OCI-LY1 (cell line): ENCODE results near the gene MCM10.
"Not testable (repeated sequence)": the region's sequence is repeated elsewhere in the genome, so short reads cannot be mapped to it uniquely, and the experiment has no call there.

Experiments used
- H2AFZ ChIP-seq: fragments of 200-600 bp; sonication (generic), shearing (Covaris generic); 2 replicates; pipeline ENCODE4 v1.6.0; 2014; ENCODE audit warnings: antibody characterized with exemption, mild to moderate bottlenecking, low read length
- H3F3A ChIP-seq: fragments of 200-600 bp; sonication (generic), shearing (Covaris generic); 2 replicates; pipeline ENCODE4 v1.6.0; 2014; ENCODE audit warnings: mild to moderate bottlenecking, antibody characterized with exemption, low read length, moderate library complexity; ENCODE audit not compliant: insufficient read depth
- H3K27ac ChIP-seq: fragments of 200-600 bp; sonication (generic); 2 replicates; pipeline ENCODE4 v1.5.1; 2014; ENCODE audit warnings: low read length, mixed run types, mild to moderate bottlenecking, low read depth; ENCODE audit not compliant: poor library complexity, severe bottlenecking
- H3K27me3 ChIP-seq: fragments of 200-600 bp; sonication (generic); 2 replicates; pipeline ENCODE4 v1.6.0; 2014; ENCODE audit warnings: antibody characterized with exemption, mild to moderate bottlenecking, low read length, moderate library complexity; ENCODE audit not compliant: insufficient read depth
- H3K36me3 ChIP-seq: fragments of 200-600 bp; sonication (generic); 2 replicates; pipeline ENCODE4 v1.6.1; 2014; ENCODE audit warnings: mild to moderate bottlenecking, antibody characterized with exemption, low read length, moderate library complexity, mixed read lengths; ENCODE audit not compliant: insufficient read depth
- H3K4me1 ChIP-seq: fragments of 200-600 bp; sonication (generic); 2 replicates; pipeline ENCODE4 v1.5.1; 2014; ENCODE audit warnings: mild to moderate bottlenecking, low read length, moderate library complexity; ENCODE audit not compliant: insufficient read depth, severe bottlenecking
- H3K4me2 ChIP-seq: fragments of 200-600 bp; sonication (generic), shearing (Covaris generic); 2 replicates; pipeline ENCODE4 v1.6.1; 2014; ENCODE audit warnings: low read length
- H3K4me3 ChIP-seq: fragments of 200-600 bp; sonication (generic); 2 replicates; pipeline ENCODE4 v1.5.1; 2014; ENCODE audit warnings: low read length, low read depth, mild to moderate bottlenecking, mixed read lengths; ENCODE audit not compliant: poor library complexity, severe bottlenecking
- H3K79me2 ChIP-seq: fragments of 200-600 bp; shearing (Covaris generic); 2 replicates; pipeline ENCODE4 v1.6.1; 2016; ENCODE audit warnings: mixed run types, low read length, mixed read lengths; ENCODE audit not compliant: insufficient read depth
- H3K9ac ChIP-seq: fragments of 200-600 bp; sonication (generic), shearing (Covaris generic); 2 replicates; pipeline ENCODE4 v1.6.1; 2014; ENCODE audit warnings: mild to moderate bottlenecking, low read length, mixed read lengths
- H3K9me2 ChIP-seq: fragments of 200-600 bp; sonication (generic), shearing (Covaris generic); 2 replicates; pipeline ENCODE4 v1.6.1; 2014; ENCODE audit warnings: low read depth, mild to moderate bottlenecking, low read length, mixed read lengths
- H3K9me3 ChIP-seq: fragments of 200-600 bp; shearing (Covaris generic); 2 replicates; pipeline ENCODE4 v1.6.1; 2014; ENCODE audit warnings: low read length, mixed read lengths
- H4K20me1 ChIP-seq: fragments of 200-600 bp; sonication (generic), shearing (Covaris generic); 2 replicates; pipeline ENCODE4 v1.6.0; 2016; ENCODE audit warnings: mild to moderate bottlenecking, low read length; ENCODE audit not compliant: insufficient read depth
- CTCF ChIP-seq: fragments of 200-600 bp; sonication (generic), shearing (Covaris generic); IDR thresholded peaks from 2 replicates; pipeline ENCODE4 v1.5.1; 2017; ENCODE audit warnings: mild to moderate bottlenecking, antibody characterized with exemption, low read length, moderate library complexity, mixed read lengths
- EZH2 ChIP-seq: fragments of 200-600 bp; sonication (generic), shearing (Covaris generic); IDR thresholded peaks from 2 replicates; pipeline ENCODE4 v1.8.0; 2017; ENCODE audit warnings: borderline replicate concordance, mixed run types, mild to moderate bottlenecking, antibody characterized with exemption, low read length, moderate library complexity, mixed read lengths

The MCM10 gene

GRCh38 chr10:13241613-13242012 lies 80.3 kb downstream of the MCM10 start:
- Histone ChIP-seq H3K27me3 (no peaks in the 10 kb centered on the region), H3K4me2 (no peak overlapping the region), H3K27ac (no peak overlapping the region), H3K79me2 (no peaks in the 10 kb centered on the region), H3K9me2 (no peaks in the 10 kb centered on the region), H2AFZ (no peak overlapping the region), H3K36me3 (no peaks in the 10 kb centered on the region), H3K9ac (no peak overlapping the region), H3F3A (no peaks in the 10 kb centered on the region), H3K4me1 (no peaks in the 10 kb centered on the region), H3K9me3 (no peaks in the 10 kb centered on the region), H4K20me1 (no peaks in the 10 kb centered on the region), H3K4me3 (no peak overlapping the region)
- no peak for TF ChIP-seq CTCF
- TF ChIP-seq EZH2: no peak

GRCh38 chr10:13242260-13242659 lies 80.9 kb downstream of the MCM10 start:
- not testable (repeated sequence) for H3F3A ChIP-seq, H3K9ac ChIP-seq, H3K27me3 ChIP-seq, H2AFZ ChIP-seq, H3K4me2 ChIP-seq, H3K9me3 ChIP-seq, H3K4me1 ChIP-seq, H3K36me3 ChIP-seq, H3K4me3 ChIP-seq, H3K9me2 ChIP-seq, H3K79me2 ChIP-seq, H4K20me1 ChIP-seq, H3K27ac ChIP-seq

- Histone ChIP-seq H3K36me3 (no peaks in the 10 kb centered on the region), H4K20me1 (no peaks in the 10 kb centered on the region), H3K27me3 (peaks cover 3% of the 10 kb centered on the region; the same call in 1 of the 2 replicates), H3K9ac (no peak overlapping the region), H3K4me2 (no peak overlapping the region), H3K9me3 (no peaks in the 10 kb centered on the region), H3K9me2 (no peaks in the 10 kb centered on the region), H2AFZ (no peak overlapping the region), H3K79me2 (no peaks in the 10 kb centered on the region), H3K4me1 (no peaks in the 10 kb centered on the region), H3F3A (no peaks in the 10 kb centered on the region), H3K4me3 (no peak overlapping the region), H3K27ac (no peak overlapping the region)
- TF ChIP-seq CTCF: no peak
- no peak for TF ChIP-seq EZH2
Measured at GRCh38 chr10:13247246-13247645, 85.9 kb downstream of the MCM10 start.

- Histone ChIP-seq H3K79me2 (no peaks in the 10 kb centered on the region), H3K36me3 (no peaks in the 10 kb centered on the region), H4K20me1 (no peaks in the 10 kb centered on the region), H3K9me2 (no peaks in the 10 kb centered on the region), H3K27me3 (peaks cover 3% of the 10 kb centered on the region; the same call in 1 of the 2 replicates), H3K27ac (no peak overlapping the region), H3K4me3 (no peak overlapping the region), H3K9ac (no peak overlapping the region), H3K9me3 (no peaks in the 10 kb centered on the region), H3F3A (no peaks in the 10 kb centered on the region), H3K4me1 (no peaks in the 10 kb centered on the region), H3K4me2 (no peak overlapping the region), H2AFZ (no peak overlapping the region)
- no peak for TF ChIP-seq EZH2
- no peak for TF ChIP-seq CTCF
Measured at GRCh38 chr10:13247784-13248183, 86.4 kb downstream of the MCM10 start.
